ENCODE results near the gene FBXO5. TPM values are rescaled to one million over a fixed set of nuclear protein-coding genes. Genes with fewer than 3 reads are reported as not detected.
"Not testable (repeated sequence)": the region's sequence is repeated elsewhere in the genome, so short reads cannot be mapped to it uniquely, and the experiment has no call there.

FBXO5 gene, protein sequence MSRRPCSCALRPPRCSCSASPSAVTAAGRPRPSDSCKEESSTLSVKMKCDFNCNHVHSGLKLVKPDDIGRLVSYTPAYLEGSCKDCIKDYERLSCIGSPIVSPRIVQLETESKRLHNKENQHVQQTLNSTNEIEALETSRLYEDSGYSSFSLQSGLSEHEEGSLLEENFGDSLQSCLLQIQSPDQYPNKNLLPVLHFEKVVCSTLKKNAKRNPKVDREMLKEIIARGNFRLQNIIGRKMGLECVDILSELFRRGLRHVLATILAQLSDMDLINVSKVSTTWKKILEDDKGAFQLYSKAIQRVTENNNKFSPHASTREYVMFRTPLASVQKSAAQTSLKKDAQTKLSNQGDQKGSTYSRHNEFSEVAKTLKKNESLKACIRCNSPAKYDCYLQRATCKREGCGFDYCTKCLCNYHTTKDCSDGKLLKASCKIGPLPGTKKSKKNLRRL
- total RNA-seq = 4.0 and 6.8 TPM in 2 replicates

DNA sequence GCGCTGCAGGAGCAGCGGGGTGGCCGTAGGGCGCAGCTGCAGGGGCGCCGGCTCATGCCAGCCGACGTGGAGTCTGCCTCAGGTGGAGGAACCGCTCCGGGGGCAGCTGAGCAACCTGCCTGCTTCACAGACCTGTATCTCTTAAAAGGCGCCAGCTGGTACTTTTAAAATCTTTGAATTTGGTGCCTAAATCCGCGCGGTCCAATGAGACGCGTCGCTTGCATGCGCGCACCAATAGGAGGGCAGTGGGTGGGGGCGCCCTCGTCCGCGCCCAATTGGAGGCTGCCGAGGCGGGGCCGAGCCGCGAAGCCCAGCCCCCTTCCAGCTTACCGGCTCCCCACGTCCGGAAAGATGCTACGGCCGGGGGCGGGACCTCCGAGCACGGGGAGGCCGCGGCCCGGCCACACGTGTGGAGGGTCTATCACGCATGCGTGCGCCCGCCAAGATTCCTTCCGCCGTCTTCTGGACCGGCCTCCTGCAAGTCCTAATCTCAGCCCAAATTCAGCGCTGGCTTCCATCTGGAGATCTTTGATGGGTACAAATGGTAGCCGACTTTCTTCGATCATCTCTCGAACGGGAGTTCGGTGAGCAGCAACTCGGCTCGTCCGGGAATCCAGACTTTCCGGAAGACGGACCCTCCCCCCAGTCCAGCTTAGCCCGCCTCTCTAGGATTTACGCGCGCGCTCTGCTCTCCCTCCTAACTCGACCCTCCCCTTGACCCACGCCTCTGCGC lies at the start of gene FBXO5:
Gene FBXO5, minus strand, starts transcription at position 138 of the 733 bp plus-strand sequence. Its CDS starts 82 bp downstream, at position 56.
- DNase-seq (ENCODE audit: low read depth in 2 of 2) = peak; percentile 99

DNA sequence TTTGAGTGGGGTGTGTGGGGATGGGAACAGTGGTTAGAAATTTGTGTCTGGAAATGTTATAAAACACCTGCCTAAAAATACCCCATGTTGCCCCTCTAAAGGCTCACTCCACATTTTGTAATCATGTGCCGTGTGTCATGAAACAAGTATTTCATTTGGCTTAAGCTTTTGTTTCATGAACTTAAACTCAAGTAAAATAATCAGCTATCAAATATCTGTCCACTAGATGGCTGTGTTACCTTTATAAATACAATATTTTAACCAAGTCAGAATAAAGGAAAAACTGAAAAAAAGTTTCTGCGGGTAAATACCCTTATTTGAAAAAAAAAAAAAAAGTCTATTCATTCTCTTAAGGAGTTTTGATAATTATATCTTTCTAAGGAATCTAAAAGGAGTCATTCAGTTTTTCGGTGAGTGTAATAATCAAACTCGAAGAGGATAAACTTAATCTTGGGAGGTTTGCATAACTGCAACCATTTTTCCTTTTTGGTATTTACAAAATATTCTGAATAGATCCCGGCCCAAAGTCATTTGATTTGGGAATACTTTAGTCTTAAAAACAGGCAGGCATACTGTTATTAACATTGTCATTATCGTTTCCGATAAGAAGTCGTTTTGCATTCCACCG lies 49.5 kb upstream of the FBXO5 start:
- DNase-seq (ENCODE audit: low read depth in 2 of 2) = peak; percentile 71 to 75

DNA sequence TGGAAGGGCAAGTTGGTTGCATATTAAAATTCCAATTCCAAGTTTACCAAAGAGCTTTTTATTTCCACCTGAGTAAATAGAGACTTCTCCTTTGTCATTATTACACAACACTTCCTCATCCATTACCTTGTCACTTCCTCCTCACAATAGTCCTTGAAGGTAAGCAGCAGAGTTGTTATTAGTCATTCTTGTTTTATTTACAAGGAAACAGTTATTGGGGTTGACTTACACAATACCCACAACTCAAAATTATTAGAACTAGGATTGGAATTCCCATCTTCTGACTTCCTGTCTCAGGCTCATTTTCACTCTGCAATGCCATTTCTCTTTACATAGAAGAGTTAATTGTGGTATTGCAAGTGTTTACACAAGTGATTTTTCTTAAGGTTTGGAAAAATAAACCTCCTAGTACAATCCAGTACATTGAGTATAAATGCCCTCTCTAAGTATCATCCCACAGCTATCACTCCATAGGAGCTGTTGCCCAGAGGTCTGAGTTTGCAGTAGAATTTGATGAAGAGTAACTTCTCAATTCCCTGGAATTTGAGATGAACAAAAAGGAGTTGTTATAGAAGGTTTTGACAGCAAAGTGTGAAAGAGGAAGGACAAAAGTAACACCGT lies 48.6 kb upstream of the FBXO5 start:
- DNase-seq (ENCODE audit: low read depth in 2 of 2) = peak in 1 of 2 donors; percentile 31

DNA sequence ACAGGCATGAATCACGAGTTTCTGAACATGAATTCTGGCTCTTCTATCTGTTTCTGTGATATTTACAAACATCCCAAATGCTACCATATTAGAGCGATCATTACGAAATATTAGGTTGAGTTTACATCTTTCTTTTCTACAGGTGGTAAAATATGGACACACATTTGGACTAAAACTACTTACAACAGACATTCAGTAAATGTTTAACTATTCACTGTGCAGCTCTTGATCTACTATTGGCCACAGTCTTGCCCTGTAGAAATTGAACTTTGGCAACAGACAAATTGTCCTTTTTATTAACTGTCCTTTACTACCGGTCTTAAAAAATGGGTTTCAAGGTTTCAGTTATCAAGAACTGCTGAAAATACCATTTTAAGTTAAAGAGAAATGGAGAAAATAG lies 46.1 kb upstream of the FBXO5 start:
- no peak for DNase-seq (ENCODE audit: low read depth in 2 of 2)

GRCh38 chr6:153028286-153028685 lies 45.4 kb upstream of the FBXO5 start:
- DNase-seq (ENCODE audit: low read depth in 2 of 2) = no peak

GRCh38 chr6:153027480-153027879 lies 44.6 kb upstream of the FBXO5 start:
- no peak for DNase-seq (ENCODE audit: low read depth in 2 of 2)

GRCh38 chr6:153024709-153025017 lies 41.8 kb upstream of the FBXO5 start:
- no peak for DNase-seq (ENCODE audit: low read depth in 2 of 2)

GRCh38 chr6:153023977-153024708 lies 41.3 kb upstream of the FBXO5 start:
- peak; percentile 75 to 82 for DNase-seq (ENCODE audit: low read depth in 2 of 2)

DNA sequence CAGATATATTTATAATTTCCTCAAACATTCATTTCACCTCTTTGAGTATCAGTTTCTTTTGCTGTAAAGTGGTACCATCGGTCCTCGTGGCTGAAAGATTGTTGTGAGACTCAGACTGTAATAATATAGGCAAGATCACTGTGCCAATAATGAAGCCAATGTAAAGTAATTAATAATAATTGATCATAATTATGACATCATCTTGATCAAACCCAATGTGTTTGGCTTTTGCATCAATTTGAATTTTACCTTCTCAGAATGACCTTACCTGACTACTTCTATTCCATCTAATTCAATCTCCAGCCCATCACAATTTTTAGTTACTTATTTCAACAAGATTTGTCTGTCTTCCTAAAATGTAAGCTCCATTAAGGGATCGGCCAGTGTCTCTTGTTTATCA lies 35.5 kb upstream of the FBXO5 start:
- no peak for DNase-seq (ENCODE audit: low read depth in 2 of 2)

DNA sequence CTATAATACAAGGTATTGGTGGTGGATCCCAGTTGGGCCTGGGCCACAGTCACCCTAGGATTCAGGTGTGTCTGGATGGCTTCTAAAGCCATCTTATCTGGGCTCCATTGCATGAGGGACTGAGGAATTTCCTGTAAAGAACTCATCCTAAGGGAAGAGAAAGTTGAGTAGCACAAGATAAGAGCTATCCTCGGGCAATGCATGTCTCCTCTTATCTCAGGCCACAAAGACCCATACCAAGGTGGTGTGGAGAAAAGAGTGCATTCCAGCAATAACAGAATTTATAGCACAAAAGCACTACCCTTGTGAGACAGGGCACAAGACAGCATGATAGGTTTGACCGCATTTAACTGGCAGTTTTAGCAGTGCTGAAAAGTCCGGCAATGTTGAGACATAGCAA lies 34.0 kb upstream of the FBXO5 start:
- no peak for DNase-seq (ENCODE audit: low read depth in 2 of 2)

DNA sequence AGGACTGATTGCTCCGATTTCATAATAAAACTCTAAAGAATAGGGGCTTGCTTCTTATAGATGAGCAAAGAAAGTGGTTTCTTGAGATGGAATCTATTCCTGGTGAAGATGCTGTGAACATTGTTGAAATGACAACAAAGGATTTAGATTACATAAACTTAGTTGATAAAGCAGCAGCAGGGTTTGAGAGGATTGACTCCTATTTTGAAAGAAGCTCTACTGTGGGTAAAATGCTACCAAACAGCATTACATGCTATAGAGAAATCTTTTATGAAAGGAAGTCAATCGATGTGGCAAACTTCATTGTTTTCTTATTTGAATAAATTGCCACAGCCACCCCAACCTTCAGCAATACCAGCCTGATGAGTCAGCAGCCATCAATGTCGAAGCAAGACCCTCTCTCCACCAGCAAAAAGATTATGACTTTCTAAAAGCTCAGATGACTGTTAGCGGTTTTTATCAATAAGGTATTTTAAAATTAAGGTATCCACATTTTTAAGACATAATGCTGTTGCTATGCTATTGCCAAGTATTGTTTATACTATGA lies 32.3 kb upstream of the FBXO5 start:
- DNase-seq (ENCODE audit: low read depth in 2 of 2) = peak in 1 of 2 donors; percentile 24

DNA sequence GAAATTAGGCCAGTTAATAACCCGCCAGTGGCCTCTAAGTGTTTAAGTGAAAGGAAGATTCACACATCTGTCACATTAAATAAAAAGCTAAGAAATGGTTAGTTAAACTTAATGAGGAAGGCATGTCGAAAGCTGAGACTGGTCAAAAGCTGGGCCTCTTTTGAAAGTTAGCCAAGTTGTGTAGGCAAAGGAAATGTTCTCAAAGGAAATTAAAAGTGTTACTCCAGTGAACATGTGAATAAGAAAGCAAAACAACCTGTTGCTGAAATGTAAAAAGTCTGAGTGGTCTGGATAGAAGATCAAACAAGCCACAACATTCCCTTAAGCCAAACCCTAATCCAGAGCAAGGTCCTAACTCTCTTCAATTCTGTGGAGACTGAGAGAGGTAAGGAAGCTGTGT lies 30.6 kb upstream of the FBXO5 start:
- peak in 1 of 2 donors; percentile 49 for DNase-seq (ENCODE audit: low read depth in 2 of 2)

DNA sequence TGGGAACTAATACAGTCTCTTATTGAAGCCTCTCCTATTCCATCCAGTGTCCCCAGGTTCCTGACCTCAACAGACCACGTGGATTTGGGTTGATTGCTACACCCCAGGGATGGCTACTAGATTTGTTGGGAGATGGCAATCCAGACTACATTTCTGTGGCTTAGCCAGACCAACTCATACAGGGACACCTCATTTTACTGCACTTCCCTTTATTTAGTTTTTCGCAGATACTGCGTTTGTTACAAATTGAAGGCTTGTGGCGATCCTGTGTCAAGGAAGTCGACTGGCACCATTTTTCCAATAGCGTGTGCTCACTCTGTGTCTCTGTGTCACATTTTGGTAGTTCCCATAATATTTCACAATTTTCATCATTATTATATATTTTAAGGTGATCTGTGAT lies 30.0 kb upstream of the FBXO5 start:
- DNase-seq (ENCODE audit: low read depth in 2 of 2) = no peak

DNA sequence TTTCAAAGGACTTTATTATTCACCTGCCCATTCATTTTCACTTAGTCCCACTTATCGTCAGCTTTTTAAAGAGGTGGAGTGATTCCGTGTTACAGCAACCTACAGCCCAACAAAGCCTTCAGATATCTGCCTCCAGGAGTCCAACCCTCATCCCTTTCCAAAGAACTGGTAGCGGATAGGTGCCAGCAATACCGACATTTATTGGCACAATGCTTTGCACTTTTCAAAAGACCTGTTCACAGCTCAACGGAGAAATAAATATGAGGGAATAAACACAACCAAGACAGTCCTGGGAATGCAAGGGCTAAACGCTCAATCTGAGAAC lies 20.5 kb upstream of the FBXO5 start:
- DNase-seq (ENCODE audit: low read depth in 2 of 2) = no peak

GRCh38 chr6:153002613-153003365 lies 19.9 kb upstream of the FBXO5 start, which contains the start of gene MTRF1L:
Gene MTRF1L (minus strand): TSS chr6:153002709. CDS start chr6:153002685, 24 bp downstream.
- peak; percentile 95 to 98 for DNase-seq (ENCODE audit: low read depth in 2 of 2)

GRCh38 chr6:153001767-153002612 lies 19.1 kb upstream of the FBXO5 start:
- peak; percentile 38 to 39 for DNase-seq (ENCODE audit: low read depth in 2 of 2)

DNA sequence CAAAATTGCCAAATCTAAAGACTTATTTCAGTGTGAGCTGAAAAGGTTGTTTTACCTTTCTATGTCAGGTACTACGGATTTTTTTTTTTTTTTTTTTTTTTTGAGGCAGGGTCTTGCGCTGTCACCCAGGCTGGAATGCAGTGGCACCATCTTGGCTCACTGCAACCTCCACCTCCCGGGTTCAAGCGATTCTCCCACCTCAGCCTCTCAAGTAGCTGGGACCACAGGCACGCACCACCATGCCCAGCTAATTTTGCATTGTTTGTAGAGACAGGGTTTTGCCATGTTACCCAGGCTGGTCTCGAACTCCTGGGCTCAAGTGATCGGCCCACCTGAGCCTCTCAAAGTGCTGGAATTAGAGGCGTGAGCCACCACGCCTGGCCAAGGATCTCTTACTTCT lies 17.9 kb upstream of the FBXO5 start:
- DNase-seq (ENCODE audit: low read depth in 2 of 2) = not testable (repeated sequence)

DNA sequence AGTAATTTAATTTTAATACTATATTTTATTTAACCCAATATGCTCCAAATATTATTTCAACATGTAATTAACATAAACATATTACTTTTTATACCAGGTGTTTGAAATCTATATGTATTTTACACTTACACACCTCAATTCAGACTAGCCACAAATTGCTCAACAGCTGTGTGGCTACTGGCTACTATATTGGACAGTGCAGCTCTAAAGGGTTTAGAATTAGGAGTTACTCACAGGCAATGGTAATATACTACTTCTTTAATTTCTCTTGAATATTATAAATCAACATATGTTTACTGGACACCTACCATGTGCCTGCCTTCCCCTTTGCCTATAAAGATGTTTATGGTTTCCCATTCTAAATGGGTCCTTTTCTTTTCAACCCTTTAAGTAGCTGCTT lies 17.4 kb upstream of the FBXO5 start:
- no peak for DNase-seq (ENCODE audit: low read depth in 2 of 2)

DNA sequence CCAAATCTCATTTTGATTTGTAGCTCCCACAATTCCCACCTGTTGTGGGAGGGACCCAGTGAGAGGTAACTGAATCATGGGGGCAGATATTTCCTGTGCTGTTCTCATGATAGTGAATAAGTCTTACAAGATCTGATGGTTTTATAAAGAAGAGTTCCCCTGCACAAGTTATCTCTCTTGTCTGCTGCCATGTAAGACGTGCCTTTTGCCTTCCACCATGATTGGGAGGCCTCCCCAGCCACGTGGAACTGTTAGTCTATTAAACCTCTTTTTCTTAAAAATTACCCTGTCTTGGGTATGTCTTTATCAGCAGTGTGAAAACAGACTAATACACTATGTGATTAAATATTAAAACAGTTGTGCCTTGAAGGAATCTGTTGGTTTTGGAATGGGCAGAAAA lies 16.7 kb upstream of the FBXO5 start:
- DNase-seq (ENCODE audit: low read depth in 2 of 2) = not testable (repeated sequence)
